ENCODE data around the gene MT1B.

DNA sequence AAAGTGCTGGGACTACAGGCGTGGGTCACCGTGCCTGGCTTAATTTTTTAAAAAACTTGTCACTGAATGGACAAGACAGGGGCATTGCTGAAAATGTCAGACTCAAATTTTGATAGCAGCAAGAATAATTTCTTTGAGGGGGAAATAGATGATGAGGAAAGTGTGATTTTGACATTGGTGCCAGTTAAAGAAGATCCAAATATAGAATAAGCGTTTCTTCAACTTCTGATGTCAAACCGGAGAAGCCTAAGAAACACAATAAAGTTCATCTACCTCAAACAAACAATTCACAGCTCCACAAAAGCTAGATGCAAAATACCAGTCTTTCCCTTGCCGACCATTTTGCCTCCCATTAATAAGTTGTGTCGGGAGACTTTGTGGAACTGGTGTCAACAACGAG, 35.1 kb downstream of the MT1B start:
- TF ChIP-seq, protein P1, sequence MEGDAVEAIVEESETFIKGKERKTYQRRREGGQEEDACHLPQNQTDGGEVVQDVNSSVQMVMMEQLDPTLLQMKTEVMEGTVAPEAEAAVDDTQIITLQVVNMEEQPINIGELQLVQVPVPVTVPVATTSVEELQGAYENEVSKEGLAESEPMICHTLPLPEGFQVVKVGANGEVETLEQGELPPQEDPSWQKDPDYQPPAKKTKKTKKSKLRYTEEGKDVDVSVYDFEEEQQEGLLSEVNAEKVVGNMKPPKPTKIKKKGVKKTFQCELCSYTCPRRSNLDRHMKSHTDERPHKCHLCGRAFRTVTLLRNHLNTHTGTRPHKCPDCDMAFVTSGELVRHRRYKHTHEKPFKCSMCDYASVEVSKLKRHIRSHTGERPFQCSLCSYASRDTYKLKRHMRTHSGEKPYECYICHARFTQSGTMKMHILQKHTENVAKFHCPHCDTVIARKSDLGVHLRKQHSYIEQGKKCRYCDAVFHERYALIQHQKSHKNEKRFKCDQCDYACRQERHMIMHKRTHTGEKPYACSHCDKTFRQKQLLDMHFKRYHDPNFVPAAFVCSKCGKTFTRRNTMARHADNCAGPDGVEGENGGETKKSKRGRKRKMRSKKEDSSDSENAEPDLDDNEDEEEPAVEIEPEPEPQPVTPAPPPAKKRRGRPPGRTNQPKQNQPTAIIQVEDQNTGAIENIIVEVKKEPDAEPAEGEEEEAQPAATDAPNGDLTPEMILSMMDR (IDR thresholded peaks at IDR 0.05 in 2 of 3, conservative IDR thresholded peaks at IDR 0.05 in 1 of 3; ENCODE audit: borderline replicate concordance in 1 of 3, insufficient read depth in 1 of 3, low read depth in 2 of 3, low read length in 2 of 3): no peak
- TF ChIP-seq FOSL1 (IDR thresholded peaks at IDR 0.05; ENCODE audit: low read depth) (no peak), EZH2 (IDR thresholded peaks at IDR 0.05) (no peak), POLR2AphosphoS5 (IDR thresholded peaks at IDR 0.05; ENCODE audit: low read depth, low read length) (no peak), EGR1 (IDR thresholded peaks at IDR 0.05; ENCODE audit: low read depth) (no peak), RAD21 (IDR thresholded peaks at IDR 0.05; ENCODE audit: low read depth) (no peak), SIN3A (IDR thresholded peaks at IDR 0.05; ENCODE audit: low read depth) (no peak), CBX3 (IDR thresholded peaks at IDR 0.05; ENCODE audit: low read depth) (no peak), EZH2phosphoT487 (IDR thresholded peaks at IDR 0.05; ENCODE audit: borderline replicate concordance) (no peak), YY1 (IDR thresholded peaks at IDR 0.05; ENCODE audit: extremely low read depth, insufficient replicate concordance, low read depth, low read length) (no peak), ZFX (IDR thresholded peaks at IDR 0.05) (no peak), JUND (IDR thresholded peaks at IDR 0.05) (no peak)
- TF ChIP-seq, protein P2, sequence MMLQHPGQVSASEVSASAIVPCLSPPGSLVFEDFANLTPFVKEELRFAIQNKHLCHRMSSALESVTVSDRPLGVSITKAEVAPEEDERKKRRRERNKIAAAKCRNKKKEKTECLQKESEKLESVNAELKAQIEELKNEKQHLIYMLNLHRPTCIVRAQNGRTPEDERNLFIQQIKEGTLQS (IDR thresholded peaks at IDR 0.05): no peak
